ENCODE data around the gene SPACDR.
"Not testable (repeated sequence)": the region's sequence is repeated elsewhere in the genome, so short reads cannot be mapped to it uniquely, and the experiment has no call there.

DNA sequence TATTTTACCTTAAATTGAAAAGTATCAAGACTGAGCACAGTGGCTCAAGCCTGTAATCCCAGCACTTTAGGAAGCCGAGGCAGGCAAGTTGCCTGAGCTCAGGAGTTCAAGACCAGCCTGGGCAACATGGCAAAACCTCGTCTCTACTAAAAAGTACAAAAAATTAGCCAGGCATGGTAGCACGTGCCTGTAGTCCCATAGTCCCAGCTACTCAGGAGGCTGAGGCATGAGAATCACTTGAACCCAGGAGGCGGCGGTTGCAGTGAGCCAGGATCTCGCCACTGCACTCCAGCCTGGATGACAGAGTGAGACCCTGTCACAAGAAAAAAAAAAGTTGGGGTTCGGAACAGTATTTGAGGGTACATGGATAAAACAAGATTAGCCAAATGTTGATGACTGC, 24.8 kb downstream of the SPACDR start:
- TF ChIP-seq CTCF (IDR thresholded peaks at IDR 0.05; ENCODE audit: poor library complexity, severe bottlenecking); POLR2AphosphoS5 (IDR thresholded peaks at IDR 0.05); EP300 (conservative IDR thresholded peaks at IDR 0.05; ENCODE audit: poor library complexity, severe bottlenecking): not testable (repeated sequence)

All from neural cell (in vitro differentiated cells).